Stimulated activated CD8-positive, alpha-beta memory T cell treated with anti-CD3 and anti-CD28 coated beads, Interleukin-15, amount 100 ng/mL, for 48 hours (primary cell): Measurements from ENCODE around the gene ST6GALNAC3.
"Not testable (repeated sequence)": the region's sequence is repeated elsewhere in the genome, so short reads cannot be mapped to it uniquely, and the experiment has no call there.

Experiments used
- DNase-seq, 2 donors: peaks; one replicate each; pipeline ENCODE4 v3.0.0-alpha.2; 2020; ENCODE audit warnings: low read depth in 2 of 2

ST6GALNAC3 gene

DNA sequence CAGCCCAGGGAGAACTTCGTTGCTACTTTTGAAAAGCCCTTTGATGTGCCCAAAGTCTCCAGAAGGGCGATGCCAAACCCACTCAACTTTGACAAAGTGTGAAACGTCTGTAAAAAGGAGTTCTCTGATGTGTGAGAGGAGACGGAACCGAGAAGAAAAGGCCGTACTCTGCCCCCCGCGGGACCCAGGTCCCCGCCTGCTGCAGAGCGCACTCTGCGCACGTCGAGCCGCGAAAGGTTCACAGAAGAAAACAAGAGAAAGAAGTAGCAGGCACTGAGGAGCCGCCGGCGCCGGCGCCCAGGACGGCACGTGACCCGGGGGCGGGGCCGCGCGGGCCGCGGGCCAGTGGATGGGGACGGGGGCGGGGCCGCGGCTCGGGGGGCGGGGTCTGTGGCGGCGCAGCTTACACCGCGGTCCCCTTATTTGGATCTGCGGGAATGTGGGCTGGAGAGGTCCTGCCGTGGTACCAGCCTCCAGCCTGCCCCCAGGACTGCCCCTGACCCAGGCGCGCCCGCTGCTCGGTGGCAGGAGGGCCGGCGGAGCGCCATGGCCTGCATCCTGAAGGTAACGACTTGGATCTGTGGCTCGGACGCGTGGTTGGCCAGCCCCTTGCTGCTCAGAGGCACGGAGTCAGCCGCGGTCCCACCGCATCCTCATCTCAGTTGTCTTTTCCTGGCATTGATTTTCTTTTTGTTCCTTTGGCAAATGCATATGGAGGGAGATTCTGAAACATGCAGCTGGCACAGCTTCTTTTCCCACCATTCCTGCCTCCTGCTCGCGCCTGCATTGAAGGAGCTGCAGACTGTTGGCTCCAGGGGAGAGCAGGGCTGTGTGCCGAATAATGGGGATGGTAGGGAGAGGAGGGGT is at the start of gene ST6GALNAC3:
Gene ST6GALNAC3, plus strand, starts transcription at position 426 of the 867 bp plus-strand sequence.
- DNase-seq = peak; percentile 59 to 69

DNA sequence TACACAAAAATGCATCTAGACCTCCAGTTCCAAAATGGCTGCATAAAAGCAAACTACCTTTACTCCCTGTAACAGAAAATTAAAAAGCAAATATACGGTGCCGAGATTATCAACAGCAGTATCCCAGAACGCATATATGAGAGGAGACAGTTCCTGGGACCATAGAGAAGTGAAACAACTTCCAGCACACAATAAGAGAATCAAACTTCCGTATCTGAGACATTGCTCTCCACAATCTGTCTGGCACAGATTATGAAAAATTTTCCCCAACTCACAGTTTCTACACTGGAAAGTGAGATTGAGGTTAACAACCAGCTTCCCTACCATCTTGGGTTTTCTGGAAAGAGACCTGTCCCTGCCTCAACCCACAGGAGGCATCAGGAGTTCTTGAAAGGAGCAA is 47.2 kb upstream of the ST6GALNAC3 start:
- no peak for DNase-seq

DNA sequence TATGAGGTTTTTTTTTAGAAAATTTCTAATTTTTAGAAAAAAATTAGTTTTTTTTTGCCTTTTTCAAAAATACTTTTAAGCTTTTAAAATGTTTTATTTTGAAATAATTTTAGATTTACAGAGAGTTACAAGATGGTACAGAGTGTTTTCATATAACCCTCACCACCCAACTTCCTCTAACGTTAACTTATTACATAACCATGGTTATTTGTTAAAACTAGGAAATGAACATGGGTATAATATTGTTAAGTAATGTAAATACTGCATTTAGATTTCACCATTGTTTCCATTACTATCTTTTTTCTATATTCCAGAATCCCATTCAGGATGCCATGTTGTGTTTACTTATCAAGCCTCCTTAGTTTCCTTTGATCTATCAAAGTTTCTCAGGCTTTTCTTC is 45.2 kb upstream of the ST6GALNAC3 start:
- DNase-seq = no peak

DNA sequence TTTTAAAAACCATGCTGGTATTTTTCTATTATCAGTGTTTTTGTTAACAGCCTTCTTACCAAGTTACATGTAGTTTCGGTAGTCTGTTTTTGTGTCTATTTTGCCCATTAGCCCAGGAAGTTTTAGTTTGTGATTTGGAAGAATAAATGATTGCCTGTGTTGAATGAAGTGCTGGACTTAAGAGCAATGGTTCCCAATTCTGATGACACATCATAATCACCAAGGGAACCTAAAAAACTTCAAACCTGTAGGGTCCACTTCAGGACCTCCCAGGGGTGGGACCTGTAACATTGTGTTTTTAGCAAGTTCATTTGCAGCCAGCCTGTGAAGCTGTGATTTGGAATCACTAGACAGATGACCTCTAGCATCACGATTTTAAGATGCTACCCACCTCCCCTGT is 43.0 kb upstream of the ST6GALNAC3 start:
- DNase-seq = no peak

DNA sequence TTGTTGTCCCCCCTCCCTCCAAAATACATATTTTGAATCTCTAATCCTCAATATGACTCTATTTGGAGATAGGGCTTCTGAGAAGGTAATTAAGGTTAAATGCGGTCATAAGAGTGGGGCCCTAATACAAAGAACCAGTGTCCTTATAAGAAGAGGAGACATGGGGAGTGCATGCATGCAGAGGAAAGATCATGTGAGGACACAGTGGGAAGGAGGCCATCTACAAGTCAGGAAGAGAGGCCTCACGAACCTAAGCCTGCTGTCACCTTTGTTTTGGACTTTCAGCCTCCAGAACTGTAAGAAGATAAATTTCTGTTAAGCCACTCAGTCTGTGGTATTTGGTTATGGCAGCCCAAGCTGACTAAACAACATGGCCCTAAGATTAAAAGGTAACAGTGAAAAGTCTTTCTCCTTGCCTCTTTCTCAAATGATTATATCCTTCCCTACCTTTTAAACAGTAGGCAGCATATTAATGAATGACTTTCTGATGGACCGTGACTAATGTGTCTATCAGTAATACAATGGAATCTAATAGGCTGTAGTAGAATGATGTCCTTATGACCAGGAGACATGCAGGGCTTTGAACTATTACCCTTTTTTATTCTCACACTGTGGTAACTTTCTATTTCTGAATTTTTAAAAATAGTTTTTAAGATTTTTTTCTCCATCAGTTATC is 40.6 kb upstream of the ST6GALNAC3 start:
- no peak for DNase-seq

DNA sequence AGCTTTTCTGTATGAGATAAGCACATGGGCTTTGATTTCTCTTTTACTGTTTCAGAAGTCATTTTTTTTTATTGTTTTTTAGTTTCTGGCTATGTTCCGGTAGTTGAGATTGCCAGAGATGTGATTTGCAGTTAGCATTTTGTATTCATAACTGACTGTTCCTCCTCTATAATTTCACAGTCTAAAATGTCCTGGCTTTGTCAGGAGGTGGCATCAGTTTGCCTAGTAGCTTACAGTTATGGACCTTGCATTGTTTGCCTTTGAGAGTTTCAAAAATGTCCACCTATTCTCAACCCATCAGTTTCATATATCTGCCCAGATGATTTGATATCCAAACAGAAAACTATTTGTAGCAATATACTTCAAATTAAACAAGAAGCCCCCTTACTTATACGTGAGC is 39.5 kb upstream of the ST6GALNAC3 start:
- DNase-seq = no peak

DNA sequence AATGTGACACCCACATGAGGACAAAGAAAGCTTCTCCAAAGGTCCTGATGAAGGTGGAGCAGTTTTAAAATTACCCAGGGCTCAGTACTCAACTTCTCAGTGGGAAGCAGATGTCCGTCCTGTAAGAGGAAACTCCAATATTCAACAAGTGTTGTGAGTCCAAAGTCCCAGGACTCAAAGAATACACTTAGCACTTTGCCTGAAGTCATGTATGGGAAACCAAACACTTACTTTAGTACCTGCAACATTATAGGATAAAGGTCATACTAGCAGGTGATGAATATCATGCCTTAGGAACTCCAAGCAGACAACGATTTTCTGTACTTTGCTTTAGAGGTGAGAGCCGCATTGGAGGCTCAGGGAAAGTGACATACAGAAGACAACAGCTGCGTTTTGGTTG is 37.2 kb upstream of the ST6GALNAC3 start:
- DNase-seq = no peak

DNA sequence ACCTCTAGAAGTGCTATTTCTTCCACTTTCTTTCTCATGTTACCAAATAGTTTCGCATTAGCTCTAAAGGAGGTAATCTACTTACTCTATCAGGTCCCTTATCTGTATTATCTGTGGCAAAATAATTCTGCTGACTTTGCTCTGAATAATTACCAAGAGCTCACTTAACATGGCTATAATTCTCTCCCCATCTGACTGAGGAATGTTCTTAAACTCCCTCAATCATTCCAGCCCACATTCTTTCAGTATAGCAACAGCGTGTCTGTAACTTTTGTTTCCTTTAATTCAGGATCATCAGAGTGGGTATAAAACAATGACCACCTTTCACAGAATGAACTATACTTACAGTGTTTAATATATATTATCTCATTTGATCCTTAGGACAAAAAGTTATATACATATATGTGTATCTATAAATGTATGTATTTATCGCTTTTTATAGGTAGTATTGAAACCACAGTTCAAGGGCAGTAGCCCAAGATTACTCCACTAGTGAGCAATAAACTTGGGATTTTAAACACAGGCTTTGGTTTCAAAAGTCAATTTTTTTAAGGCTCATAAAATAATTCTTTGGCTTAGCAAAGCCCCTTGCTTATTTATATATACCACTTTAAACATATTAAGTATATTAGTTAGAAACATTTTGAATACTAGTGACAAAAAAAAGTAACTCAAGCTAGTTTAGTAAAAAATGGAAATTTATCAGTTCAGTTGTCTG is 36.1 kb upstream of the ST6GALNAC3 start:
- no peak for DNase-seq

DNA sequence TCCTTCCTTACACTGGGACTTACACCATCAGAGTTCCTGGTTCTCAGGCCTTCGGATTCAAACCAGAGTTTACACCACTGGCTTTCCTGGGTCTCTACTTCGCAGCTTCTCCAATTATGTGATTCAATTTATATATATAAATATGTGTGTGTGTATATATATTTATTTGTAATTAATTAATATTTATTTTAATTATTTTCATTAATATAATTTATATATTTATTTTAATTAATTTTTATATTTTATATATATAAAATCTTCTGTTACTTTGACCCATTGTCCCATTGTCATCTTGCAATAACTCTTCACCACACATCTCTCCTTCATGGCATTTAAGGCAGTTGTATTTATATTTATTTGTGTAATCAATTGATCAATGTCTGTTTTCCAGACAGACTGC is 28.4 kb upstream of the ST6GALNAC3 start:
- DNase-seq = no peak

DNA sequence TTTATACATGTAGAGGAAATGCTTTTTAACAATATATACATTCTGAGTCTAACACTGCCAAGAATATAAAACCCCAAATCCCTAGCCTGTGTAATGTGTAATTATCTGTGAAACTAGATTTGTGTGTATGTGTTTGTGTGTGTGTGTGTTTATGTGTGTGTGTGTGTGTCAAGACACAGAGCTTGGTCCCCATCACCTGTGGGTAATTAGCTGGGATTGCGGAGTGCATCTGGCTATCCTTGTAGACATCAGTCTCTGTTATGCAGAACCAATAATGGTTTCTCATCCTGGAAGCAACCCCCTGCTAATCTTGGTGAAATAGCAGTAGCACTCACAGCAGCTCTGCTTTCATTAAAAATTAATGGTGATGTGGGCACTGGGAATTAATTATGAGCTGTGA is 26.3 kb upstream of the ST6GALNAC3 start:
- no peak for DNase-seq

DNA sequence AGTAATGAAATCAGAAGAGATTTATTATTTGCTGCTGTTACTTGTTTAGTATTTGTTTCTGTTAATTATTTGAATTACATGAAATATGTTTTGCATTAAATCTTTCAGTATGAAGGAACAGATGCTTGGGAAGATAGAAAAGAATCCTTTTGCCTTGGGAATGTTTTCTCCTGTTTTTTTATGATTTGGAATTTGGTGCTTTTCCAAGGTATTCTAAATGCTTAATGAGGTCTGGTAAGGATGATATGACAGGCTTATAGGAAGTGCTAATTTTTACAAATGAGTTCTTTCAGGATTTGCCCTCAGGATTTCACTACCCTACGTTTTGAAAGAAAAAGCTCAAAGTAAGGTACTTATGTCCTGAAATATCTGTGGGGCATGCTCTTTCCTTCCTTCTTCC is 25.6 kb upstream of the ST6GALNAC3 start:
- DNase-seq = no peak

DNA sequence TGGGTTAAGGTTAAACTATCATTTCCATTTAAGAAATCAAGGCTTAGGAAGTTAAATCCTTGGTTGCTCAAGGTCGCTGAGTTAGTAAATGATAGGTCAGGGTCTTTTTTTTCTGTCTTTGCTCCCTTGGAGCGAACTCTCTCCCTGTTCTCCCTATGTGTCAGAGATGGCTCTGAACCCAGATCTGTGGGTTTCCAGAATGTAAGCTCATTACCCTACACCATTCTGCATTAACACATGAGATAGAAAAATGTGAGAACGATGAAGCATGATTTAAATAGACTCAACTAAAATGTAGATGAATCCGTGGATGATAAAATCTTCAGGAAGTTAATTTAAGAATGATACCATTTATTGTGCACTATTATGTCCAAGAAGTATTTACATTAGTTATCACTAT is 25.0 kb upstream of the ST6GALNAC3 start:
- DNase-seq = no peak

DNA sequence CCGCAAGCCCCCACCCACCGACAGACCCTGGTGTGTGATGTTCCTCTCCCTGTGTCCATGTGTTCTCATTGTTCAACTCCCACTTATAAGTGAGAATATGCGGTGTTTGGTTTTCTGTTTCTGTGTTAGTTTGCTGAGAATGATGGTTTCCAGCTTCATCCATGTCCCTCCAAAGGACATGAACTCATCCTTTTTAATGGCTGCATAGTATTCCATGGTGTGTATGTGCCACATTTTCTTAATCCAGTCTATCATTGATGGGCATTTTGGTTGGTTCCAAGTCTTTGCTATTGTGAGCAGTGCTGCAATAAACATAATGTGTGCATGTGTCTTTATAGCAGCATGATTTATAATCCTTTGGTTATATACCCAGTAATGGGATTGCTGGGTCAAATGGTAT is 24.5 kb upstream of the ST6GALNAC3 start:
- not testable (repeated sequence) for DNase-seq

DNA sequence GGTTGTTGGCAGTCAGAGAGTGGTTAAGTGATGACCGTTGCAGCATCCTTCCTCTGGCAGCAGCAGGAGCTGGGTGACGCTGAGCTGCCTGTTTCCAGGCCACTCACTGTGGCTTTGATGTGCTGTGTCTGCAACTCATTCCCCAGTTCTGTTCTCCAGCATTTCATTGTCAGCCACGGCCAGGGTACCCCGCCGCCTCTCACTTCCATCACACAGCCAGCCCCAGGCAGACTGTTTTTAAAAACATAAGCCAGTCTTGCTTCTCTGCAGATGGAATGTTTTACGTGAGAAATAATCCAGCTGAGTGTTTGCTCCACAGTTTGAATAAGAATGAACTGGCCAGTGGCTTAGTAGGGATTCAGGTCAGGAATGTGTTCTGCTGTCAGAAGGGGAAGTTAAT is 21.5 kb upstream of the ST6GALNAC3 start:
- DNase-seq = no peak

DNA sequence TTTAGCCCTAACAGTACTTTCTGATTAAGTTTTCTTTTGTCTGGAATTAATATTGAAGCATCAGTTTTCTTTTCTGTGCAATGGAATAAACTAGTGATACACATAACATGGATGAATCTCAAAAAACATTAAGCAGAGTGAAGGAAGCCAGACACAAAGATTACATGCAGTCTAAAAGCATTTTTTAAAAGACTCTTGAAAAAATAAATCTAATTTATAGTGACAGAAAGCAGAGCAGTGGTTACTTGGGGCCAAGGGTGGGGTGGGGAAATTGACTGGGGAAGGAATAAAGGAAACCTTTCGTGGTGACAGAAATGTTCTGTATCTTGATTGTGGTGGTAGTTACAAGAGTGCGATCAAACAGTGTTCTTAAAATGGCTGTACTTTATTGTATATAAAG is 20.2 kb upstream of the ST6GALNAC3 start:
- DNase-seq = no peak

DNA sequence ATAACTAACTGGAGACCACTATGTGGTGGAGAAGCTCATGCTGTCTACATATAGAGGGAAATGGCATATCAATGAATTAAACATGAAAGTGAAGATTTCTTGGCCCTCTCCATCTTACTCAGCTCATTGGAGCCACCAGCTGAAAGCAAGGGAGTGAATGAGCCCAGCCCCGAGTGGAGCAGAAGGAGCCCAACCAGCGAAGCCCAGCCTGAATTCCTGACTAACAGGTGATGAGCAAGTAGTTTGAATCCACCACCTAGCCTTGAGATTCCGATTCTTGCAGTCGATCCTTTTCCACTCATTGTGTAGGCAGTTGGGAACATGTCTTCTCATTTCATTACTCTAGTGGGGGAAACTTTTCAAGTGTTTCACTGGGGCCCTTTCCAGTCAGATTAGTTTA is 18.6 kb upstream of the ST6GALNAC3 start:
- DNase-seq = no peak

DNA sequence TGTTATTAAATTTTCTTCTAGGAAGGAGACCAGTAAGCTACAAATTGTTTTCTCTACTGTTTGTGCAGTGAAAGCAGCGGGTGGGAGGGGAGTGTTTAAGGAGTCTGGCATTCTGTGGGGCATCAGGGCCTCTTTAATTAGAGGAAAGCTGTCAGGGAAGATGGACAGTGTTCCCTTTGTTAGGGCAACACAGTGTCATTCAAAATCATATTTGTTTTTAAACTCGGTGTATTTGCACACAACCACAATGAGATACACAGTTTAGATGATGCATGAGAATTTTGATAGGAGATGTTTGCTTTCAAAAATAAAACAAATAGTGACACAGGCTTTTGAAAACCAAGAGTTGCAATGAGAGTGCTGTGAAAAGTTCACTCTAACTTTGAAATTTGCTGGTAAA is 15.1 kb upstream of the ST6GALNAC3 start:
- no peak for DNase-seq

DNA sequence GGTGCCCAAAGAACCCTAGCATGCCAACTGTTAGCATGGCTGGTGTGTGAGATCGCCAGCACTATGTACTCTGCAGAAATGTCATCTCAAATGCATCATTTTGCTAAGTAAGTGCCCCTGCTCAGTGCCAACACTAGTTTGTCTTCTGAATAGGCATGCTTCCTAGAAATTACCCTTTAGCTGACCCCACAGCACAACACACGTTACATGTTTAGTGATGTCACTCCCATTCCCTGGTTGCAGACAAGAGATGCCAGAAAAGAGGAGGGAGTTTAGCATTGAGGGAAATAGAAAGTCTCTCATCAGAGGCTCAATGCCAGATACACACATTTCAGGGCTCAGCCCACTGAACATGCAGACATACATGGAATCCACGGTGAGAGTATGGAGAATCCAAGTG is 9.3 kb upstream of the ST6GALNAC3 start:
- DNase-seq = no peak

DNA sequence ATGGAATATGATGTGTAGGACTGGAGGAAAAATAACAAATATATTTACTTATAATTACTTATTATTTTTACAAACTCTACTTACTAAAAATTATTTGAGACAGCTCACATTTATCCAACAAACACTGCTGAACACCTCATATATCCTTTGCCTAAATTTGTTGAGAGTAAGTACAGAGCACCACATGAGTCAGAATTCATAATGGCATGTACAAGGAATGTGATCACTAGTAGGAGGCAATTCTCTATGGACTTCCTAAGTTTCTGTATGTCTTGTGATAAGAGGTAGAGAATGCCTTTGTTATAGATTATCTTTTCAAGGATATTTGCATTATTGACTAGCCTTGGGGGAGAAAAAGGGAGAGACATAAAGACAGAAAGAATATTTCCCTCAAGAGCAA is 8.2 kb upstream of the ST6GALNAC3 start:
- no peak for DNase-seq

DNA sequence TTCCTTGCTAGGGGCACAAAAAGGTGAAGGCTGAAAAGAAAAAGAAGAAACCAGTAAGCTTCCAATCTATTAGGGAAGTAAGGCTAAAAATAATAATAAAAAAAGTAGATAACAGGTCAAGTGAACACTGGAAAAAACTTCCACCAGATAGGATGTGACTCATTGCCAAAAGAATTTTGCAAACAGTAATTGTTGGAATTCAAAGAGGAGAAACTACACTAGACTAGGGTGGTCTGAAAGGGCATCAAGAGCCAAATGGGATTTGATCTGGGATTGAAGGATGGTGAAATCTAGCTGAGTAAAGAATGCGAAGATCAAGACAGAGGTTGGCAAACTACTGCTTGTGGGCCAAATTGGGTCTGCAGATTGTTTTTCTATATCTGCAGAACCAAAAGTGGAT is 6.0 kb upstream of the ST6GALNAC3 start:
- no peak for DNase-seq

DNA sequence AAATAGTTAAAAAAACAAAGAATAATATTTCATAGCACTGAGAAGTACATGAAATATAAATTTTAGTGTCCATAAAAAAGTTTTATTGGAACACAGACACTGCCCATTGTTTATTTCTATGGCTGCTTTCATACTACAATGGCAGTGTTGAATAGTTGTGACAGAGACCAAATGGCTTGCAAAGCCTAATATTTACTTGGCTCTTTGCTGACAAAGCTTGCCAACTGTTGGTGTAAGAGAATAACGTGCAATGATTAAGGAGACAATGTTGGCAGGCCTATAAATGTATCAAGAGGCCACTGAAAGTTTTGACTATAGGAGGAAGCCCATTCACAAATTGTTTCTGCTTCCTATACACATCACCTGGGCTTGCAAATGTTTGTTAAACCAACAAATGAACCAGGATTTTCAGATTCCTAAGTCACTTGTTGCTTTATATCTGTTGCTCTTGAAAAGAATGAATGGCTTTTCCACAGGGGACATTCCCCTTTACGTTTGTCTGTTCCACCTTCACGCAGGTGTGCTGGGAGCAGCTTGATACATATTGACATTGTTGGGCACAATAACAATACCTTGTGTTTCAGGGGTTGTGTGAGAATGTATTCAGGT is 5.5 kb upstream of the ST6GALNAC3 start:
- no peak for DNase-seq

DNA sequence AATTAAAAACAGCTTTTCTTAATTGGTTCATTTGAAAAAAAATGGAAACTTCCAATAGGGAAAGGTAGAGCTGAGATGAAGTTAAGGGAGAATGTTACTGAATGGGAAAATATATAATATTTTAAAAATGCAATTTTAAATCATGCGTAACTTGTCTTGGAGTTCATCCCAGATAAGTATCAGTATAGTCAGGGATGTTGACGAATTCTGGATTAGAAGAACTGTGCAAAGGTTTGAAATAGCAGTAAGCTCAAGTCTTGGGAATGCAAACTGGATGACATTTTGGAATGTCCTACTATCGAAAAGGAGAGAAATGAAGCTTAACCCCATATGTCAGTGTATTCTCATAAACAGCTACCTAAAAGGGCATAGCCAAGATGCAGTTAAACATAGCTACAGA is 4.0 kb upstream of the ST6GALNAC3 start:
- no peak for DNase-seq
